WTC11 (cell line): ENCODE results near the gene FZD7. TPM values are rescaled to one million over a fixed set of nuclear protein-coding genes. Genes with fewer than 3 reads are reported as not detected.

Experiments
- ATAC-seq: fragments of 200-7000 bp; cut with Tn5 transposase; 2 replicates; pipeline ENCODE4 v1.10.0; 2021; ENCODE audit warnings: mild to moderate bottlenecking, moderate library complexity
- CTCF ChIA-PET: fragments of 300-600 bp; sonication (Branson Sonifier 250); formaldehyde crosslinking; loops from one replicate; lab custom pipeline; 2021; ENCODE audit warnings: antibody characterized with exemption; lab: Charles Lee
- POLR2A ChIA-PET: fragments of 350-600 bp; sonication (Branson Sonifier 250); formaldehyde crosslinking; loops from one replicate; lab custom pipeline; 2021; ENCODE audit warnings: antibody characterized with exemption; lab: Charles Lee
- DNase-seq: peaks from one replicate; pipeline ENCODE4 v3.0.0; 2021; ENCODE audit warnings: low spot score
- H3K27ac Mint-ChIP-seq: 2 replicates; pipeline ENCODE4 v1.8.0; 2021; ENCODE audit warnings: mixed read lengths
- H3K27me3 Mint-ChIP-seq: 2 replicates; pipeline ENCODE4 v1.8.0; 2021; ENCODE audit warnings: low read depth, mild to moderate bottlenecking, moderate library complexity, mixed read lengths
- H3K36me3 Mint-ChIP-seq: 2 replicates; pipeline ENCODE4 v1.8.0; 2021; ENCODE audit warnings: mixed read lengths
- H3K4me1 Mint-ChIP-seq: 2 replicates; pipeline ENCODE4 v1.8.0; 2022; ENCODE audit warnings: mixed read lengths
- H3K4me3 Mint-ChIP-seq: 2 replicates; pipeline ENCODE4 v1.8.0; 2021; ENCODE audit warnings: mild to moderate bottlenecking, moderate library complexity, mixed read lengths
- H3K9me3 Mint-ChIP-seq: 2 replicates; pipeline ENCODE4 v1.8.0; 2021; ENCODE audit warnings: mixed read lengths
- CREB1 ChIP-seq: sonication (generic); formaldehyde crosslinking; IDR thresholded peaks from 2 replicates; pipeline ENCODE4 v1.8.0; 2023; ENCODE audit warnings: mild to moderate bottlenecking, missing genetic modification reagents
- CREM ChIP-seq: sonication (generic); formaldehyde crosslinking; IDR thresholded peaks from 2 replicates; pipeline ENCODE4 v1.8.1; 2022; ENCODE audit warnings: mild to moderate bottlenecking, missing genetic modification reagents, moderate library complexity
- ESRRA ChIP-seq: sonication (generic); formaldehyde crosslinking; IDR thresholded peaks from 2 replicates; pipeline ENCODE4 v1.8.1; 2022; ENCODE audit warnings: mild to moderate bottlenecking, missing genetic modification reagents, borderline replicate concordance
- FOXK1 ChIP-seq: sonication (generic); formaldehyde crosslinking; IDR thresholded peaks from 2 replicates; pipeline ENCODE4 v1.8.0; 2022; ENCODE audit warnings: mild to moderate bottlenecking, moderate library complexity, missing genetic modification reagents
- FOXP1 ChIP-seq: sonication (generic); formaldehyde crosslinking; IDR thresholded peaks from 2 replicates; pipeline ENCODE4 v1.8.0; 2022; ENCODE audit warnings: missing genetic modification reagents, mild to moderate bottlenecking, moderate library complexity, borderline replicate concordance
- GRHL2 ChIP-seq: fragments of 250-450 bp; sonication (Bioruptor Pico); IDR thresholded peaks from 2 replicates; pipeline ENCODE4 v1.8.0; 2022; ENCODE audit warnings: mild to moderate bottlenecking, moderate library complexity; ENCODE audit not compliant: insufficient replicate concordance, severe bottlenecking
- IRF1 ChIP-seq: sonication (generic); formaldehyde crosslinking; IDR thresholded peaks from 2 replicates; pipeline ENCODE4 v1.8.0; 2023; ENCODE audit warnings: missing genetic modification reagents
- JAZF1 ChIP-seq: fragments of 250-450 bp; sonication (Bioruptor Pico); IDR thresholded peaks from 2 replicates; pipeline ENCODE4 v1.9.0; 2021; ENCODE audit warnings: moderate library complexity, mild to moderate bottlenecking, inconsistent platforms
- JUN ChIP-seq: sonication (generic); formaldehyde crosslinking; IDR thresholded peaks from 2 replicates; pipeline ENCODE4 v1.8.0; 2023; ENCODE audit warnings: mild to moderate bottlenecking, missing genetic modification reagents
- NFATC4 ChIP-seq: fragments of 250-450 bp; sonication (Bioruptor Pico); IDR thresholded peaks from 2 replicates; pipeline ENCODE4 v1.9.0; 2021; ENCODE audit warnings: mild to moderate bottlenecking
- NFYB ChIP-seq: sonication (generic); formaldehyde crosslinking; conservative IDR thresholded peaks from 2 replicates; pipeline ENCODE4 v1.8.0; 2022; ENCODE audit warnings: low read depth, missing genetic modification reagents
- NR1H2 ChIP-seq: sonication (generic); formaldehyde crosslinking; IDR thresholded peaks from 2 replicates; pipeline ENCODE4 v1.9.0; 2021; ENCODE audit warnings: mild to moderate bottlenecking, moderate library complexity, missing genetic modification reagents
- NR3C1 ChIP-seq: sonication (generic); formaldehyde crosslinking; conservative IDR thresholded peaks from 2 replicates; pipeline ENCODE4 v1.8.1; 2023; ENCODE audit warnings: low read depth, mild to moderate bottlenecking, missing genetic modification reagents
- RORB ChIP-seq: fragments of 250-450 bp; sonication (Bioruptor Pico); IDR thresholded peaks from 2 replicates; pipeline ENCODE4 v1.9.0; 2021; ENCODE audit warnings: mild to moderate bottlenecking
- TEAD4 ChIP-seq: sonication (generic); formaldehyde crosslinking; IDR thresholded peaks from 2 replicates; pipeline ENCODE4 v1.8.0; 2022; ENCODE audit warnings: mild to moderate bottlenecking, missing genetic modification reagents
- USF2 ChIP-seq: sonication (generic); formaldehyde crosslinking; IDR thresholded peaks from 2 replicates; pipeline ENCODE4 v1.8.1; 2023; ENCODE audit warnings: mild to moderate bottlenecking, missing genetic modification reagents, moderate library complexity
- ZBTB43 ChIP-seq: sonication (generic); formaldehyde crosslinking; IDR thresholded peaks from 2 replicates; pipeline ENCODE4 v1.8.1; 2023; ENCODE audit warnings: mild to moderate bottlenecking, missing genetic modification reagents
- ZMAT4 ChIP-seq: fragments of 250-450 bp; sonication (Bioruptor Pico); IDR thresholded peaks from 2 replicates; pipeline ENCODE4 v1.9.0; 2021; ENCODE audit warnings: mild to moderate bottlenecking
- ZNF263 ChIP-seq: sonication (generic); formaldehyde crosslinking; IDR thresholded peaks from 2 replicates; pipeline ENCODE4 v1.8.1; 2022; ENCODE audit warnings: low read depth, mild to moderate bottlenecking, moderate library complexity, missing genetic modification reagents
- ZNF396 ChIP-seq: fragments of 250-450 bp; sonication (Bioruptor Pico); IDR thresholded peaks from 2 replicates; pipeline ENCODE4 v1.8.0; 2021; ENCODE audit warnings: mild to moderate bottlenecking, moderate library complexity, borderline replicate concordance
- ZNF425 ChIP-seq: fragments of 250-450 bp; sonication (Bioruptor Pico); conservative IDR thresholded peaks from 2 replicates; pipeline ENCODE4 v1.9.0; 2021; ENCODE audit warnings: mild to moderate bottlenecking
- ZNF512 ChIP-seq: sonication (generic); formaldehyde crosslinking; IDR thresholded peaks from 2 replicates; pipeline ENCODE4 v1.8.1; 2022; ENCODE audit warnings: missing genetic modification reagents, borderline replicate concordance
- ZSCAN18 ChIP-seq: fragments of 250-450 bp; sonication (Bioruptor Pico); IDR thresholded peaks from 2 replicates; pipeline ENCODE4 v2.1.2; 2022; ENCODE audit warnings: mild to moderate bottlenecking, moderate library complexity
- total RNA-seq: library from RNA; stranded (reverse); gene quantifications from 3 replicates; pipeline ENCODE4 v1.2.3, GENCODE V29; 2021

The FZD7 gene
- total RNA-seq, 1 experiment from 2014 or later, result 153 TPM

GRCh38 chr2:202025816-202026215, 7.8 kb upstream of the FZD7 start:
- DNase-seq (no peak), ATAC-seq (no peak)
- Mint-ChIP-seq H3K27me3 (peaks cover 79% of the 10 kb centered on the region), H3K27ac (no peak overlapping the region), H3K9me3 (no peaks in the 10 kb centered on the region), H3K36me3 (no peaks in the 10 kb centered on the region), H3K4me1 (peaks cover 68% of the 10 kb centered on the region), H3K4me3 (no peak overlapping the region)
- TF ChIP-seq USF2 (CRISPR knock-in tag) (no peak), FOXK1 (CRISPR knock-in tag) (no peak), IRF1 (CRISPR knock-in tag) (no peak), NR3C1 (CRISPR knock-in tag) (no peak), TEAD4 (CRISPR knock-in tag) (no peak), ZSCAN18 (CRISPR knock-in tag) (no peak), NFYB (CRISPR knock-in tag) (no peak), ZMAT4 (CRISPR knock-in tag) (no peak), RORB (CRISPR knock-in tag) (no peak), ZNF396 (CRISPR knock-in tag) (no peak), CREB1 (no peak), NR1H2 (CRISPR knock-in tag) (no peak), ZBTB43 (CRISPR knock-in tag) (no peak), NFATC4 (CRISPR knock-in tag) (no peak)
- POLR2A ChIA-PET, result interaction anchor here (1.5 kb wide), 1 partner anchor 30 kb away, joined by 5 read pairs; no protein-coding TSS in a partner anchor
- CTCF ChIA-PET, result no interaction called here

GRCh38 chr2:202026507-202026906, 7.1 kb upstream of the FZD7 start:
- H3K27ac Mint-ChIP-seq, result 0 out of 2 replicates have a peak overlapping the region, but pooled peaks have one; percentile 9
- CTCF ChIA-PET, result interaction anchor here (1.0 kb wide), 1 partner anchor 166 kb away, joined by 3 read pairs; no protein-coding TSS in a partner anchor

GRCh38 chr2:202030691-202031090, 3.0 kb upstream of the FZD7 start:
- no peak overlapping the region; the same call in 1 of the 2 replicates for H3K4me3 Mint-ChIP-seq
- DNase-seq, result no peak
- H3K4me1 Mint-ChIP-seq, result peaks cover 50% of the 10 kb centered on the region
- H3K27ac Mint-ChIP-seq, result peak overlapping the region; percentile 23
- CTCF ChIA-PET, result interaction anchor here (2.0 kb wide), 1 partner anchor 170 kb away, joined by 9 read pairs; no protein-coding TSS in a partner anchor
- POLR2A ChIA-PET, result interaction anchor here (1.7 to 3.0 kb wide), 2 partner anchors 25 to 58 kb away, joined by 4 to 19 read pairs; no protein-coding TSS in a partner anchor
- ATAC-seq, result no peak
- H3K27me3 Mint-ChIP-seq, result peaks cover 45% of the 10 kb centered on the region
- no peaks in the 10 kb centered on the region for H3K36me3 Mint-ChIP-seq
- no peaks in the 10 kb centered on the region for H3K9me3 Mint-ChIP-seq
- TF ChIP-seq ZNF263 (no peak), JUN (CRISPR knock-in tag) (no peak), ZNF425 (CRISPR knock-in tag) (no peak), ZNF512 (CRISPR knock-in tag) (no peak), FOXP1 (CRISPR knock-in tag) (no peak), USF2 (CRISPR knock-in tag) (no peak), ESRRA (CRISPR knock-in tag) (no peak), JAZF1 (CRISPR knock-in tag) (no peak)

More at GRCh38 chr2:202026507-202026906, 7.1 kb upstream of the FZD7 start:
- no peak for TF ChIP-seq CREM (CRISPR knock-in tag)
- no peak for TF ChIP-seq GRHL2
- no peak for TF ChIP-seq FOXP1 (CRISPR knock-in tag)
- no peak overlapping the region for H3K4me3 Mint-ChIP-seq
- H3K36me3 Mint-ChIP-seq, result no peaks in the 10 kb centered on the region
- ATAC-seq (no peak), DNase-seq (no peak)
- no peaks in the 10 kb centered on the region for H3K9me3 Mint-ChIP-seq
- POLR2A ChIA-PET, result interaction anchor here (1.5 kb wide), 1 partner anchor 30 kb away, joined by 5 read pairs; no protein-coding TSS in a partner anchor
- peaks cover 73% of the 10 kb centered on the region for H3K27me3 Mint-ChIP-seq
- H3K4me1 Mint-ChIP-seq, result peaks cover 75% of the 10 kb centered on the region
